HCT116 (cell line): ENCODE data around the gene EXOC6B.

ENCODE experiments used
- EGR1 ChIP-seq: IDR thresholded peaks from 2 replicates; pipeline ENCODE4 v1.6.1; 2012; ENCODE audit warnings: low read depth
- EZH2 ChIP-seq: fragments of 200-600 bp; sonication (generic); IDR thresholded peaks from 2 replicates; pipeline ENCODE4 v1.6.1; 2017; ENCODE audit warnings: antibody characterized with exemption, mixed run types
- JUND ChIP-seq: IDR thresholded peaks from 2 replicates; pipeline ENCODE4 v1.6.1; 2012
- POLR2A ChIP-seq: IDR thresholded peaks from 2 replicates; pipeline ENCODE4 v1.7.0; 2011; ENCODE audit warnings: borderline replicate concordance; ENCODE audit not compliant: insufficient read depth, insufficient read length; ENCODE audit errors: extremely low read depth
- POLR2AphosphoS5 ChIP-seq: IDR thresholded peaks from 2 replicates; pipeline ENCODE4 v1.6.1; 2011; ENCODE audit warnings: mild to moderate bottlenecking, low read depth, low read length, moderate library complexity
- RAD21 ChIP-seq: IDR thresholded peaks from 2 replicates; pipeline ENCODE4 v1.6.1; 2012; ENCODE audit warnings: low read depth, mild to moderate bottlenecking
- SIN3A ChIP-seq: IDR thresholded peaks from 2 replicates; pipeline ENCODE4 v1.6.1; 2012; ENCODE audit warnings: low read depth
- SP1 ChIP-seq: IDR thresholded peaks from 2 replicates; pipeline ENCODE4 v1.6.1; 2012; ENCODE audit warnings: low read depth
- TCF7L2 ChIP-seq: IDR thresholded peaks from 2 replicates; pipeline ENCODE4 v1.7.0; 2011; ENCODE audit warnings: borderline replicate concordance, inconsistent platforms; ENCODE audit not compliant: insufficient read depth, insufficient read length; ENCODE audit errors: extremely low read depth
- ZBTB33 ChIP-seq: IDR thresholded peaks from 2 replicates; pipeline ENCODE4 v1.6.1; 2011; ENCODE audit warnings: mild to moderate bottlenecking, low read length, moderate library complexity; ENCODE audit not compliant: insufficient replicate concordance; ENCODE audit errors: extremely low read depth
- ZFX ChIP-seq: fragments of 450-650 bp; IDR thresholded peaks from 2 replicates; pipeline ENCODE4 v1.6.1; 2017
- TF ChIP-seq, protein P1 (sequence below): IDR thresholded peaks from 2 replicates; pipeline ENCODE4 v1.6.1; 2012
- TF ChIP-seq, protein P2 (sequence below), 3 experiments: fragments of 200-600 bp in 1 of 3; sonication (generic) in 1 of 3; IDR thresholded peaks in 2 of 3; conservative IDR thresholded peaks in 1 of 3; 2 replicates each; pipeline ENCODE4 v1.5.1; 2012 to 2017; ENCODE audit warnings: low read depth in 2 of 3, low read length in 2 of 3, antibody characterized with exemption in 1 of 3, borderline replicate concordance in 1 of 3, control low read depth in 1 of 3, mild to moderate bottlenecking in 1 of 3, mixed read lengths in 1 of 3, mixed run types in 1 of 3, moderate library complexity in 1 of 3; ENCODE audit not compliant: insufficient read depth in 1 of 3
- TF ChIP-seq, protein P3 (sequence below): IDR thresholded peaks from 2 replicates; pipeline ENCODE4 v1.6.1; 2012; ENCODE audit warnings: low read depth

DNA sequence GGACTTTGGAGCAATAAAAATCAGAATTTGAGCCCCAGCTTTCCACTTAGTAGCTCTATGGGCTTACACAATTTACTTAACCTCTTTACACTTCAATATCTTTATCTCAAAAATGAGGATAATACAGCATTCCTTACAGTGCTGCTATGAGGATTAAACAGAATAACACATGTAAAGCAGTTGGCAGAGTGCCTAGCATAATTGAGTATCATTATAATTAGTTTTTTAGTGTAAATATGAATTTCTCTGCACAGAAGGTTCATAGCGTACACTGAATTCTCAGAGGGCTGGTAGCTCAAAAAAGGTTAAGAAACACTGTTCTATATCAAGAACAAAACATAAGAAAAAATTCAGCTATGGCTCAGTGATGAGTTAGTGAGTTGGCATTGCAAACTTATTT lies 487.8 kb downstream of the EXOC6B start:
- TF ChIP-seq, protein P1, sequence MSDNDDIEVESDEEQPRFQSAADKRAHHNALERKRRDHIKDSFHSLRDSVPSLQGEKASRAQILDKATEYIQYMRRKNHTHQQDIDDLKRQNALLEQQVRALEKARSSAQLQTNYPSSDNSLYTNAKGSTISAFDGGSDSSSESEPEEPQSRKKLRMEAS, result no peak
- no peak for TF ChIP-seq TCF7L2
- TF ChIP-seq POLR2A, result no peak
- TF ChIP-seq, protein P2, sequence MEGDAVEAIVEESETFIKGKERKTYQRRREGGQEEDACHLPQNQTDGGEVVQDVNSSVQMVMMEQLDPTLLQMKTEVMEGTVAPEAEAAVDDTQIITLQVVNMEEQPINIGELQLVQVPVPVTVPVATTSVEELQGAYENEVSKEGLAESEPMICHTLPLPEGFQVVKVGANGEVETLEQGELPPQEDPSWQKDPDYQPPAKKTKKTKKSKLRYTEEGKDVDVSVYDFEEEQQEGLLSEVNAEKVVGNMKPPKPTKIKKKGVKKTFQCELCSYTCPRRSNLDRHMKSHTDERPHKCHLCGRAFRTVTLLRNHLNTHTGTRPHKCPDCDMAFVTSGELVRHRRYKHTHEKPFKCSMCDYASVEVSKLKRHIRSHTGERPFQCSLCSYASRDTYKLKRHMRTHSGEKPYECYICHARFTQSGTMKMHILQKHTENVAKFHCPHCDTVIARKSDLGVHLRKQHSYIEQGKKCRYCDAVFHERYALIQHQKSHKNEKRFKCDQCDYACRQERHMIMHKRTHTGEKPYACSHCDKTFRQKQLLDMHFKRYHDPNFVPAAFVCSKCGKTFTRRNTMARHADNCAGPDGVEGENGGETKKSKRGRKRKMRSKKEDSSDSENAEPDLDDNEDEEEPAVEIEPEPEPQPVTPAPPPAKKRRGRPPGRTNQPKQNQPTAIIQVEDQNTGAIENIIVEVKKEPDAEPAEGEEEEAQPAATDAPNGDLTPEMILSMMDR (IDR thresholded peaks at IDR 0.05 in 2 of 3, conservative IDR thresholded peaks at IDR 0.05 in 1 of 3; ENCODE audit: borderline replicate concordance in 1 of 3, insufficient read depth in 1 of 3, low read depth in 2 of 3, low read length in 2 of 3), result no peak
- TF ChIP-seq, protein P3, sequence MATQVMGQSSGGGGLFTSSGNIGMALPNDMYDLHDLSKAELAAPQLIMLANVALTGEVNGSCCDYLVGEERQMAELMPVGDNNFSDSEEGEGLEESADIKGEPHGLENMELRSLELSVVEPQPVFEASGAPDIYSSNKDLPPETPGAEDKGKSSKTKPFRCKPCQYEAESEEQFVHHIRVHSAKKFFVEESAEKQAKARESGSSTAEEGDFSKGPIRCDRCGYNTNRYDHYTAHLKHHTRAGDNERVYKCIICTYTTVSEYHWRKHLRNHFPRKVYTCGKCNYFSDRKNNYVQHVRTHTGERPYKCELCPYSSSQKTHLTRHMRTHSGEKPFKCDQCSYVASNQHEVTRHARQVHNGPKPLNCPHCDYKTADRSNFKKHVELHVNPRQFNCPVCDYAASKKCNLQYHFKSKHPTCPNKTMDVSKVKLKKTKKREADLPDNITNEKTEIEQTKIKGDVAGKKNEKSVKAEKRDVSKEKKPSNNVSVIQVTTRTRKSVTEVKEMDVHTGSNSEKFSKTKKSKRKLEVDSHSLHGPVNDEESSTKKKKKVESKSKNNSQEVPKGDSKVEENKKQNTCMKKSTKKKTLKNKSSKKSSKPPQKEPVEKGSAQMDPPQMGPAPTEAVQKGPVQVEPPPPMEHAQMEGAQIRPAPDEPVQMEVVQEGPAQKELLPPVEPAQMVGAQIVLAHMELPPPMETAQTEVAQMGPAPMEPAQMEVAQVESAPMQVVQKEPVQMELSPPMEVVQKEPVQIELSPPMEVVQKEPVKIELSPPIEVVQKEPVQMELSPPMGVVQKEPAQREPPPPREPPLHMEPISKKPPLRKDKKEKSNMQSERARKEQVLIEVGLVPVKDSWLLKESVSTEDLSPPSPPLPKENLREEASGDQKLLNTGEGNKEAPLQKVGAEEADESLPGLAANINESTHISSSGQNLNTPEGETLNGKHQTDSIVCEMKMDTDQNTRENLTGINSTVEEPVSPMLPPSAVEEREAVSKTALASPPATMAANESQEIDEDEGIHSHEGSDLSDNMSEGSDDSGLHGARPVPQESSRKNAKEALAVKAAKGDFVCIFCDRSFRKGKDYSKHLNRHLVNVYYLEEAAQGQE, result no peak
- TF ChIP-seq RAD21, result no peak
- no peak for TF ChIP-seq POLR2AphosphoS5
- no peak for TF ChIP-seq ZFX
- no peak for TF ChIP-seq EGR1
- TF ChIP-seq JUND, result no peak
- no peak for TF ChIP-seq EZH2
- no peak for TF ChIP-seq ZBTB33
- no peak for TF ChIP-seq SP1
- no peak for TF ChIP-seq SIN3A
